Measurements from ENCODE around the gene RFC5. TPM values are rescaled to one million over a fixed set of nuclear protein-coding genes. Genes with fewer than 3 reads are reported as not detected.
"Not testable (repeated sequence)": the region's sequence is repeated elsewhere in the genome, so short reads cannot be mapped to it uniquely, and the experiment has no call there.

The RFC5 gene
- total RNA-seq, 1 donor from 2014 or later, result 16.7 TPM

GRCh38 chr12:117980616-117981015 is 35.9 kb upstream of the RFC5 start:
- Histone ChIP-seq H3K4me3 (ENCODE audit: low read length in 3 of 3) (no peak overlapping the region), H3K27ac (ENCODE audit: low read depth, low read length) (no peak overlapping the region), H3K36me3 (ENCODE audit: control insufficient read depth in 3 of 3, insufficient read depth in 3 of 3, low read length in 3 of 3) (no peaks in the 10 kb centered on the region), H3K9me3 (ENCODE audit: control insufficient read depth in 3 of 3, low read length in 3 of 3) (no peaks in the 10 kb centered on the region), H3K27me3 (ENCODE audit: control insufficient read depth in 3 of 3, insufficient read depth in 3 of 3, low read length in 3 of 3) (peaks cover 0 to 4% (median 0%) of the 10 kb centered on the region in 3 donors), H3K9ac (ENCODE audit: low read depth in 1 of 3, low read length in 3 of 3) (no peak overlapping the region), H3K4me1 (ENCODE audit: control insufficient read depth in 3 of 3, insufficient read depth in 3 of 3, low read length in 3 of 3) (no peaks in the 10 kb centered on the region)

GRCh38 chr12:117981267-117981666 is 35.2 kb upstream of the RFC5 start:
- Histone ChIP-seq H3K4me3 (ENCODE audit: low read length in 3 of 3) (no peak overlapping the region), H3K9me3 (ENCODE audit: control insufficient read depth in 3 of 3, low read length in 3 of 3) (no peaks in the 10 kb centered on the region), H3K36me3 (ENCODE audit: control insufficient read depth in 3 of 3, insufficient read depth in 3 of 3, low read length in 3 of 3) (no peaks in the 10 kb centered on the region), H3K27ac (ENCODE audit: low read depth, low read length) (no peak overlapping the region), H3K4me1 (ENCODE audit: control insufficient read depth in 3 of 3, insufficient read depth in 3 of 3, low read length in 3 of 3) (no peaks in the 10 kb centered on the region), H3K27me3 (ENCODE audit: control insufficient read depth in 3 of 3, insufficient read depth in 3 of 3, low read length in 3 of 3) (peaks cover 0 to 4% (median 0%) of the 10 kb centered on the region in 3 donors), H3K9ac (ENCODE audit: low read depth in 1 of 3, low read length in 3 of 3) (no peak overlapping the region)

GRCh38 chr12:117985182-117985581 is 31.3 kb upstream of the RFC5 start:
- Histone ChIP-seq H3K9ac (ENCODE audit: low read depth in 1 of 3, low read length in 3 of 3) (no peak overlapping the region), H3K4me3 (ENCODE audit: low read length in 3 of 3) (no peak overlapping the region), H3K27ac (ENCODE audit: low read depth, low read length) (no peak overlapping the region), H3K36me3 (ENCODE audit: control insufficient read depth in 3 of 3, insufficient read depth in 3 of 3, low read length in 3 of 3) (no peaks in the 10 kb centered on the region), H3K9me3 (ENCODE audit: control insufficient read depth in 3 of 3, low read length in 3 of 3) (no peaks in the 10 kb centered on the region), H3K27me3 (ENCODE audit: control insufficient read depth in 3 of 3, insufficient read depth in 3 of 3, low read length in 3 of 3) (peaks cover 0 to 4% (median 0%) of the 10 kb centered on the region in 3 donors), H3K4me1 (ENCODE audit: control insufficient read depth in 3 of 3, insufficient read depth in 3 of 3, low read length in 3 of 3) (no peaks in the 10 kb centered on the region)

- no peak overlapping the region for H3K4me3 ChIP-seq (ENCODE audit: low read length in 3 of 3)
- peaks cover 0 to 4% (median 0%) of the 10 kb centered on the region in 3 donors for H3K27me3 ChIP-seq (ENCODE audit: control insufficient read depth in 3 of 3, insufficient read depth in 3 of 3, low read length in 3 of 3)
- H3K4me1 ChIP-seq (ENCODE audit: control insufficient read depth in 3 of 3, insufficient read depth in 3 of 3, low read length in 3 of 3), result no peaks in the 10 kb centered on the region
- H3K27ac ChIP-seq (ENCODE audit: low read depth, low read length), result no peak overlapping the region
- no peaks in the 10 kb centered on the region for H3K9me3 ChIP-seq (ENCODE audit: control insufficient read depth in 3 of 3, low read length in 3 of 3)
- H3K36me3 ChIP-seq (ENCODE audit: control insufficient read depth in 3 of 3, insufficient read depth in 3 of 3, low read length in 3 of 3), result no peaks in the 10 kb centered on the region
- H3K9ac ChIP-seq (ENCODE audit: low read depth in 1 of 3, low read length in 3 of 3), result no peak overlapping the region
Observed at GRCh38 chr12:117986705-117987469, 29.6 kb upstream of the RFC5 start.

GRCh38 chr12:117994551-117995438 is 21.7 kb upstream of the RFC5 start:
- Histone ChIP-seq H3K9me3 (ENCODE audit: control insufficient read depth in 3 of 3, low read length in 3 of 3) (peaks cover 0 to 3% (median 0%) of the 10 kb centered on the region in 3 donors), H3K27me3 (ENCODE audit: control insufficient read depth in 3 of 3, insufficient read depth in 3 of 3, low read length in 3 of 3) (no peaks in the 10 kb centered on the region), H3K27ac (ENCODE audit: low read depth, low read length) (no peak overlapping the region), H3K4me3 (ENCODE audit: low read length in 3 of 3) (no peak overlapping the region), H3K36me3 (ENCODE audit: control insufficient read depth in 3 of 3, insufficient read depth in 3 of 3, low read length in 3 of 3) (no peaks in the 10 kb centered on the region), H3K4me1 (ENCODE audit: control insufficient read depth in 3 of 3, insufficient read depth in 3 of 3, low read length in 3 of 3) (no peaks in the 10 kb centered on the region), H3K9ac (ENCODE audit: low read depth in 1 of 3, low read length in 3 of 3) (no peak overlapping the region)

- Histone ChIP-seq H3K27ac (ENCODE audit: low read depth, low read length) (no peak overlapping the region), H3K27me3 (ENCODE audit: control insufficient read depth in 3 of 3, insufficient read depth in 3 of 3, low read length in 3 of 3) (no peaks in the 10 kb centered on the region), H3K4me1 (ENCODE audit: control insufficient read depth in 3 of 3, insufficient read depth in 3 of 3, low read length in 3 of 3) (no peaks in the 10 kb centered on the region), H3K4me3 (ENCODE audit: low read length in 3 of 3) (no peak overlapping the region), H3K9ac (ENCODE audit: low read depth in 1 of 3, low read length in 3 of 3) (no peak overlapping the region), H3K9me3 (ENCODE audit: control insufficient read depth in 3 of 3, low read length in 3 of 3) (peaks cover 0 to 2% (median 0%) of the 10 kb centered on the region in 3 donors), H3K36me3 (ENCODE audit: control insufficient read depth in 3 of 3, insufficient read depth in 3 of 3, low read length in 3 of 3) (no peaks in the 10 kb centered on the region)
Observed at GRCh38 chr12:117998719-117999118, 17.8 kb upstream of the RFC5 start.

GRCh38 chr12:117999806-118000205 is 16.7 kb upstream of the RFC5 start:
- H3K27ac ChIP-seq (ENCODE audit: low read depth, low read length); H3K9me3 ChIP-seq (ENCODE audit: control insufficient read depth in 3 of 3, low read length in 3 of 3); H3K4me3 ChIP-seq (ENCODE audit: low read length in 3 of 3); H3K36me3 ChIP-seq (ENCODE audit: control insufficient read depth in 3 of 3, insufficient read depth in 3 of 3, low read length in 3 of 3); H3K9ac ChIP-seq (ENCODE audit: low read depth in 1 of 3, low read length in 3 of 3); H3K4me1 ChIP-seq (ENCODE audit: control insufficient read depth in 3 of 3, insufficient read depth in 3 of 3, low read length in 3 of 3); H3K27me3 ChIP-seq (ENCODE audit: control insufficient read depth in 3 of 3, insufficient read depth in 3 of 3, low read length in 3 of 3): not testable (repeated sequence)

GRCh38 chr12:118010903-118011302 is 5.6 kb upstream of the RFC5 start:
- Histone ChIP-seq H3K9ac (ENCODE audit: low read depth in 1 of 3, low read length in 3 of 3) (no peak overlapping the region), H3K4me1 (ENCODE audit: control insufficient read depth in 3 of 3, insufficient read depth in 3 of 3, low read length in 3 of 3) (peaks cover 0 to under 1% (median 0%) of the 10 kb centered on the region in 3 donors), H3K9me3 (ENCODE audit: control insufficient read depth in 3 of 3, low read length in 3 of 3) (no peaks in the 10 kb centered on the region), H3K27ac (ENCODE audit: low read depth, low read length) (no peak overlapping the region), H3K36me3 (ENCODE audit: control insufficient read depth in 3 of 3, insufficient read depth in 3 of 3, low read length in 3 of 3) (no peaks in the 10 kb centered on the region), H3K4me3 (ENCODE audit: low read length in 3 of 3) (no peak overlapping the region), H3K27me3 (ENCODE audit: control insufficient read depth in 3 of 3, insufficient read depth in 3 of 3, low read length in 3 of 3) (peaks cover 0 to 5% (median 0%) of the 10 kb centered on the region in 3 donors)

GRCh38 chr12:118011377-118011776 is 5.1 kb upstream of the RFC5 start:
- H3K4me3 ChIP-seq (ENCODE audit: low read length in 3 of 3), result no peak overlapping the region
- no peaks in the 10 kb centered on the region for H3K9me3 ChIP-seq (ENCODE audit: control insufficient read depth in 3 of 3, low read length in 3 of 3)
- H3K9ac ChIP-seq (ENCODE audit: low read depth in 1 of 3, low read length in 3 of 3), result no peak overlapping the region
- peaks cover 0 to 5% (median 0%) of the 10 kb centered on the region in 3 donors for H3K27me3 ChIP-seq (ENCODE audit: control insufficient read depth in 3 of 3, insufficient read depth in 3 of 3, low read length in 3 of 3)
- H3K36me3 ChIP-seq (ENCODE audit: control insufficient read depth in 3 of 3, insufficient read depth in 3 of 3, low read length in 3 of 3), result no peaks in the 10 kb centered on the region
- H3K4me1 ChIP-seq (ENCODE audit: control insufficient read depth in 3 of 3, insufficient read depth in 3 of 3, low read length in 3 of 3), result peaks cover 0 to 4% (median 0%) of the 10 kb centered on the region in 3 donors
- H3K27ac ChIP-seq (ENCODE audit: low read depth, low read length), result no peak overlapping the region

GRCh38 chr12:118011961-118012360 is 4.5 kb upstream of the RFC5 start:
- no peak overlapping the region for H3K27ac ChIP-seq (ENCODE audit: low read depth, low read length)
- H3K36me3 ChIP-seq (ENCODE audit: control insufficient read depth in 3 of 3, insufficient read depth in 3 of 3, low read length in 3 of 3), result no peaks in the 10 kb centered on the region
- H3K4me1 ChIP-seq (ENCODE audit: control insufficient read depth in 3 of 3, insufficient read depth in 3 of 3, low read length in 3 of 3), result peaks cover 3 to 5% (median 5%) of the 10 kb centered on the region in 3 donors

More at GRCh38 chr12:118011961-118012360, 4.5 kb upstream of the RFC5 start:
- Histone ChIP-seq H3K4me3 (ENCODE audit: low read length in 3 of 3) (no peak overlapping the region), H3K9ac (ENCODE audit: low read depth in 1 of 3, low read length in 3 of 3) (no peak overlapping the region), H3K27me3 (ENCODE audit: control insufficient read depth in 3 of 3, insufficient read depth in 3 of 3, low read length in 3 of 3) (peaks cover 0 to 5% (median 0%) of the 10 kb centered on the region in 3 donors), H3K9me3 (ENCODE audit: control insufficient read depth in 3 of 3, low read length in 3 of 3) (no peaks in the 10 kb centered on the region)

Data from skeletal muscle tissue (tissue), 4 donors.